Keratinocyte (primary cell): Measurements from ENCODE around the gene ERMAP. TPM values are rescaled to one million over a fixed set of nuclear protein-coding genes. Genes with fewer than 3 reads are reported as not detected.

Experiments
- DNase-seq: peaks from one replicate; pipeline ENCODE4 v3.0.0-alpha.2; 2011; ENCODE audit warnings: low read depth, missing footprints, low spot score
- FAIRE-seq: peaks from 2 replicates; lab custom pipeline; 2011; peaks lifted over from hg19 to GRCh38; lab: Jason Lieb, UNC
- H2AFZ ChIP-seq: 2 replicates; pipeline ENCODE4 v1.6.0; 2012; ENCODE audit warnings: low read length, control low read depth, inconsistent platforms; ENCODE audit not compliant: control insufficient read depth
- H3K27ac ChIP-seq: 2 replicates; pipeline ENCODE4 v1.5.1; 2011; ENCODE audit warnings: low read length; ENCODE audit not compliant: control insufficient read depth, insufficient read depth
- H3K27me3 ChIP-seq: 3 replicates; pipeline ENCODE4 v1.6.0; 2011; ENCODE audit warnings: low read length; ENCODE audit not compliant: control insufficient read depth, insufficient read depth; ENCODE audit errors: extremely low read depth
- H3K36me3 ChIP-seq, 2 experiments: 2 replicates in 1 of 2; 3 replicates in 1 of 2; pipeline ENCODE4 v1.5.1; 2011; ENCODE audit warnings: low read length in 2 of 2, mild to moderate bottlenecking in 1 of 2; ENCODE audit not compliant: control insufficient read depth in 2 of 2, insufficient read depth in 2 of 2; ENCODE audit errors: extremely low read depth in 1 of 2
- H3K4me1 ChIP-seq: 3 replicates; pipeline ENCODE4 v1.5.1; 2011; ENCODE audit warnings: low read length; ENCODE audit not compliant: control insufficient read depth, insufficient read depth; ENCODE audit errors: extremely low read depth
- H3K4me2 ChIP-seq: 3 replicates; pipeline ENCODE4 v1.6.0; 2011; ENCODE audit warnings: low read depth, low read length; ENCODE audit not compliant: control insufficient read depth, insufficient read depth; ENCODE audit errors: extremely low read depth
- H3K4me3 ChIP-seq, 3 experiments: fragments of 200-600 bp in 1 of 3; sonication (generic) in 1 of 3; 2 replicates in 2 of 3; 3 replicates in 1 of 3; pipeline ENCODE4 v1.5.1; 2011 to 2016; ENCODE audit warnings: low read length in 3 of 3, mild to moderate bottlenecking in 3 of 3, control low read depth in 2 of 3, inconsistent platforms in 1 of 3, low read depth in 1 of 3, mixed read lengths in 1 of 3, mixed run types in 1 of 3, moderate library complexity in 1 of 3; ENCODE audit not compliant: control insufficient read depth in 2 of 3, insufficient read depth in 2 of 3; ENCODE audit errors: extremely low read depth in 1 of 3
- H3K79me2 ChIP-seq: 2 replicates; pipeline ENCODE4 v1.6.0; 2012; ENCODE audit warnings: low read length; ENCODE audit not compliant: control insufficient read depth, insufficient read depth
- H3K9ac ChIP-seq: 3 replicates; pipeline ENCODE4 v1.6.0; 2011; ENCODE audit warnings: low read length; ENCODE audit not compliant: control insufficient read depth, insufficient read depth; ENCODE audit errors: extremely low read depth
- H3K9me1 ChIP-seq: 3 replicates; pipeline ENCODE4 v1.6.0; 2011; ENCODE audit warnings: low read length; ENCODE audit not compliant: control insufficient read depth, insufficient read depth; ENCODE audit errors: extremely low read depth
- H3K9me3 ChIP-seq: 2 replicates; pipeline ENCODE4 v1.5.1; 2012; ENCODE audit warnings: low read depth, low read length; ENCODE audit not compliant: control insufficient read depth
- H4K20me1 ChIP-seq: 3 replicates; pipeline ENCODE4 v1.6.0; 2011; ENCODE audit warnings: low read length; ENCODE audit not compliant: control insufficient read depth, insufficient read depth; ENCODE audit errors: extremely low read depth
- EZH2 ChIP-seq: IDR thresholded peaks from one replicate; pipeline ENCODE4 v1.6.1; 2012; ENCODE audit warnings: inconsistent platforms, mild to moderate bottlenecking, low read length, moderate library complexity
- dilution Hi-C: fragments of 300-500 bp; cut with MboI; formaldehyde crosslinking; loops from one replicate; pipeline ENCODE4 v1.7.0; 2020; ENCODE audit warnings: low sequenced_read_pairs; ENCODE audit not compliant: extremely low pct_ligation_motif_present
- polyA plus RNA-seq, 5 experiments: library from polyadenylated mRNA; depleted of rRNA in 3 of 5; stranded (reverse) in 3 of 5; stranded (forward) in 1 of 5; unstranded in 1 of 5; fragments of >200 nt; gene quantifications; 1 replicate in 1 of 5; 2 replicates in 3 of 5; 3 replicates in 1 of 5; pipeline versions ENCODE4 v1.2.1 to v1.2.3, GENCODE V29; 2011 to 2012; ENCODE audit warnings: missing spikeins in 2 of 5, low read depth in 1 of 5, low replicate concordance in 1 of 5
- TF ChIP-seq, protein P1 (sequence below), 3 experiments: IDR thresholded peaks in 1 of 3; conservative IDR thresholded peaks in 1 of 3; optimal IDR thresholded peaks in 1 of 3; 2 replicates in 2 of 3; 3 replicates in 1 of 3; pipeline versions ENCODE3 to v1.5.1; 2011; ENCODE audit warnings: low read length in 3 of 3, mild to moderate bottlenecking in 3 of 3, moderate library complexity in 2 of 3, control low read depth in 1 of 3, inconsistent platforms in 1 of 3; ENCODE audit not compliant: insufficient read depth in 2 of 3; ENCODE audit errors: extremely low read depth in 1 of 3

The ERMAP gene
- polyA plus RNA-seq, 1 donor (not counting 4 experiments of a cell fraction or from before 2014, with no cell fraction given), result 5.6 TPM

DNA sequence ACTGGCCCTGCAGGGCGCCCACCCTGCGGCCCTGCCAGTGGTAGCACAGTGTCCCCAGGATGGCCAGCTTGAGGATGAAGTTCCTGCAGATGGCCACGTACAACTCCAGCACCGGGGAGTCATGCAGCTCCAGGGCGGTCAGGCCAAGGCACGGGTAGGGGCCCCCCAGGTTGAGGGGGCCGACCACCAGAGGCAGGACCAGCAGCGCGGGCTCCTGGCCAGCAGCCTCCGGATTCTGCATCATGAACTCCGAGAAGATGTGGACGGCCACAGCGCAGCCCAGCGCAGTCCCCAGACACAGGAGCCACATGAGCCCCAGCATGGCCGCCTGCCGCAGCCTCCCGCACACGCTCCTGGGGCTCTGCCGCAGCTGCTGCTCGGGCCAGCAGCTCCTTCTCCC lies 70.4 kb downstream of the ERMAP start:
- H2AFZ ChIP-seq, result no peak overlapping the region
- H4K20me1 ChIP-seq, result no peaks in the 10 kb centered on the region
- TF ChIP-seq EZH2, result no peak
- TF ChIP-seq, protein P1, sequence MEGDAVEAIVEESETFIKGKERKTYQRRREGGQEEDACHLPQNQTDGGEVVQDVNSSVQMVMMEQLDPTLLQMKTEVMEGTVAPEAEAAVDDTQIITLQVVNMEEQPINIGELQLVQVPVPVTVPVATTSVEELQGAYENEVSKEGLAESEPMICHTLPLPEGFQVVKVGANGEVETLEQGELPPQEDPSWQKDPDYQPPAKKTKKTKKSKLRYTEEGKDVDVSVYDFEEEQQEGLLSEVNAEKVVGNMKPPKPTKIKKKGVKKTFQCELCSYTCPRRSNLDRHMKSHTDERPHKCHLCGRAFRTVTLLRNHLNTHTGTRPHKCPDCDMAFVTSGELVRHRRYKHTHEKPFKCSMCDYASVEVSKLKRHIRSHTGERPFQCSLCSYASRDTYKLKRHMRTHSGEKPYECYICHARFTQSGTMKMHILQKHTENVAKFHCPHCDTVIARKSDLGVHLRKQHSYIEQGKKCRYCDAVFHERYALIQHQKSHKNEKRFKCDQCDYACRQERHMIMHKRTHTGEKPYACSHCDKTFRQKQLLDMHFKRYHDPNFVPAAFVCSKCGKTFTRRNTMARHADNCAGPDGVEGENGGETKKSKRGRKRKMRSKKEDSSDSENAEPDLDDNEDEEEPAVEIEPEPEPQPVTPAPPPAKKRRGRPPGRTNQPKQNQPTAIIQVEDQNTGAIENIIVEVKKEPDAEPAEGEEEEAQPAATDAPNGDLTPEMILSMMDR (optimal IDR thresholded peaks at IDR 0.05 in 1 of 3, IDR thresholded peaks at IDR 0.05 in 1 of 3, conservative IDR thresholded peaks at IDR 0.05 in 1 of 3; ENCODE audit: extremely low read depth in 1 of 3, insufficient read depth in 2 of 3, low read length in 3 of 3), result no peak
- H3K4me3 ChIP-seq, result no peak overlapping the region
- no peaks in the 10 kb centered on the region for H3K79me2 ChIP-seq
- FAIRE-seq, result no peak
- H3K36me3 ChIP-seq, result no peaks in the 10 kb centered on the region
- H3K4me1 ChIP-seq, result no peaks in the 10 kb centered on the region
- dilution Hi-C loops, result no loop called here
- H3K27me3 ChIP-seq, result no peaks in the 10 kb centered on the region
- H3K9me1 ChIP-seq, result no peaks in the 10 kb centered on the region
- H3K9ac ChIP-seq, result no peak overlapping the region
- H3K27ac ChIP-seq, result no peak overlapping the region
- no peak overlapping the region for H3K4me2 ChIP-seq
- DNase-seq, result no peak
- H3K9me3 ChIP-seq, result no peaks in the 10 kb centered on the region

DNA sequence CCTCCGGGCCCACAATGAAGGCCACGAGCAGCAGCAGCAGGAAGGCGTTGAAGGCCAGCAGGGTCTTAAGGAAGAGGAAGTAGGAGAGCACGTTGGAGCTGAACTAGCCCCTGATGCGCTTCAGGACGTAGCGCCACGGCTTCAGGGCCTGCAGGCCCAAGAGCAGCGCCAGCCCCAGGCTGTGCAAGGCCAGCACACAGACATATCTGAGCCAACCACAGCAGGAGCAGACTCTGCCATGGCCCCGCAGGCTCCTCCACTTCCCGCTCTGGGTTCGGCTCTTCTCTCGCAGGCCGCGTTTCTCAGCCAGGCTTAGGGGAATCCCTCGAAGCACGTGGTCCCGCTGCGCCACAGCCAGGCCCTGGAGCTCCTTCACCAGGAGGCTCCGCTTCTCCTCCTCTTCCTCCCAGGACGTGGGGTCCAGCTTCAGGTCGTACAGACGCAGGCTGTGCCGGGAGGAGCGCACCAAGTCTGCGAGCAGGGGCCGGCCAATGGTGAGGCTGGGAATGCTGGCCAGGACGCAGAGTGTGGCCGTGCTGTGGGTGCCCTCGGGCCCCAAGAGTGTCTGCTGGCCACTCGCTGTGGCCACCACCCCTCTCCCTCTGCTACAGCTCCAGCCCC lies 71.2 kb downstream of the ERMAP start:
- no peak for FAIRE-seq
- no peaks in the 10 kb centered on the region for H3K27me3 ChIP-seq
- dilution Hi-C loops, result no loop called here
- H3K4me2 ChIP-seq, result no peak overlapping the region
- no peaks in the 10 kb centered on the region for H4K20me1 ChIP-seq
- no peaks in the 10 kb centered on the region for H3K4me1 ChIP-seq
- no peaks in the 10 kb centered on the region for H3K36me3 ChIP-seq
- H3K79me2 ChIP-seq, result no peaks in the 10 kb centered on the region
- no peak overlapping the region for H3K27ac ChIP-seq
- H2AFZ ChIP-seq, result no peak overlapping the region
- no peaks in the 10 kb centered on the region for H3K9me3 ChIP-seq
- H3K9ac ChIP-seq, result no peak overlapping the region
- TF ChIP-seq EZH2, result no peak
- TF ChIP-seq, protein P1 (optimal IDR thresholded peaks at IDR 0.05 in 1 of 3, IDR thresholded peaks at IDR 0.05 in 1 of 3, conservative IDR thresholded peaks at IDR 0.05 in 1 of 3; ENCODE audit: extremely low read depth in 1 of 3, insufficient read depth in 2 of 3, low read length in 3 of 3), result no peak
- no peak for DNase-seq
- H3K9me1 ChIP-seq, result no peaks in the 10 kb centered on the region
- H3K4me3 ChIP-seq, result no peak overlapping the region
